ENCODE data around the gene UNKL.

- no peak for TF ChIP-seq CTCF (IDR thresholded peaks at IDR 0.05)
- TF ChIP-seq POLR2A (IDR thresholded peaks at IDR 0.05) = no peak
Measured at GRCh38 chr16:1448536-1449116, 34.1 kb upstream of the UNKL start.
